Measurements from ENCODE around the gene LILRB3.
A peak's percentile ranks its signal among the peaks of the same experiment; 100 is the strongest.
"Not testable (repeated sequence)": the region's sequence is repeated elsewhere in the genome, so short reads cannot be mapped to it uniquely, and the experiment has no call there.

Gene LILRB3

GRCh38 chr19:54242234-54242633 lies 19.4 kb upstream of the LILRB3 start:
- not testable (repeated sequence) for DNase-seq

- DNase-seq: not testable (repeated sequence)
These were observed 17.8 kb upstream of the LILRB3 start for GRCh38 chr19:54240372-54241336.

- peak; percentile 22 for DNase-seq
These were observed 16.9 kb upstream of the LILRB3 start for GRCh38 chr19:54239491-54240371.

- DNase-seq: no peak
These were observed 11.1 kb upstream of the LILRB3 start for GRCh38 chr19:54233941-54234340.

- peak; percentile 94 for DNase-seq
These were observed 8.5 kb upstream of the LILRB3 start for GRCh38 chr19:54231077-54231931.

- DNase-seq: no peak
These were observed 7.2 kb upstream of the LILRB3 start for GRCh38 chr19:54230031-54230430.

- DNase-seq: no peak
These were observed 6.3 kb upstream of the LILRB3 start for GRCh38 chr19:54229146-54229545.

- not testable (repeated sequence) for DNase-seq
These were observed 1.8 kb upstream of the LILRB3 start for GRCh38 chr19:54224619-54225018.

GRCh38 chr19:54223937-54224281 lies 1.1 kb upstream of the LILRB3 start:
- DNase-seq: not testable (repeated sequence)

- DNase-seq: not testable (repeated sequence)
These were observed 600 bp upstream of the LILRB3 start for GRCh38 chr19:54223277-54223936.

GRCh38 chr19:54221947-54222346 lies 860 bp downstream of the LILRB3 start:
- DNase-seq: not testable (repeated sequence)

- DNase-seq: not testable (repeated sequence)
These were observed 3.1 kb downstream of the LILRB3 start for GRCh38 chr19:54219702-54220101.

GRCh38 chr19:54218960-54219661 lies 3.7 kb downstream of the LILRB3 start:
- no peak for DNase-seq

GRCh38 chr19:54218259-54218658 lies 4.5 kb downstream of the LILRB3 start:
- DNase-seq: no peak

GRCh38 chr19:54217517-54218247 lies 5.1 kb downstream of the LILRB3 start:
- DNase-seq: not testable (repeated sequence)

- DNase-seq: no peak
These were observed 5.9 kb downstream of the LILRB3 start for GRCh38 chr19:54216869-54217268.

GRCh38 chr19:54214734-54215133 lies 8.1 kb downstream of the LILRB3 start:
- DNase-seq: not testable (repeated sequence)

- not testable (repeated sequence) for DNase-seq
These were observed 8.6 kb downstream of the LILRB3 start for GRCh38 chr19:54214217-54214616.

- DNase-seq: no peak
These were observed 11.6 kb downstream of the LILRB3 start for GRCh38 chr19:54211235-54211634.

- DNase-seq: no peak
These were observed 12.9 kb downstream of the LILRB3 start for GRCh38 chr19:54209811-54210494.

All from activated CD4-positive, CD25-positive, alpha-beta regulatory T cell treated with anti-CD3 and anti-CD28 coated beads, Interleukin-2, amount 50 U/mL, for 72 hours (primary cell).